OCI-LY7 (cell line): ENCODE measurements around the gene SGPL1. TPM values are rescaled to one million over a fixed set of nuclear protein-coding genes. Genes with fewer than 3 reads are reported as not detected.

ENCODE experiments used
- BruUV-seq: library from RNA; stranded (reverse); fragments of 400-500 nt; replicated peaks from 2 replicates; lab custom pipeline; 2021; lab: Mats Ljungman, UMichigan
- CTCF ChIA-PET: fragments of 300-600 bp; sonication (Branson Sonifier 250); formaldehyde crosslinking; loops from one replicate; lab custom pipeline; 2022; ENCODE audit warnings: antibody characterized with exemption; ENCODE audit not compliant: unreplicated experiment; lab: Charles Lee
- POLR2A ChIA-PET: fragments of 300-600 bp; sonication (Branson Sonifier 250); formaldehyde crosslinking; loops from one replicate; lab custom pipeline; 2022; ENCODE audit warnings: antibody characterized with exemption; lab: Charles Lee
- DNase-seq: peaks from one replicate; pipeline ENCODE4 v3.0.0-alpha.2; 2015; ENCODE audit warnings: low spot score
- H2AFZ ChIP-seq: fragments of 200-600 bp; sonication (generic), shearing (Covaris generic); 2 replicates; pipeline ENCODE4 v1.6.1; 2014; ENCODE audit warnings: mild to moderate bottlenecking, antibody characterized with exemption, low read length, moderate library complexity
- H3K27ac ChIP-seq: fragments of 200-600 bp; sonication (generic); 2 replicates; pipeline ENCODE4 v1.5.1; 2014; ENCODE audit warnings: mixed run types, low read depth, mild to moderate bottlenecking, moderate library complexity, low read length, inconsistent platforms; ENCODE audit not compliant: poor library complexity, severe bottlenecking
- H3K36me3 ChIP-seq: fragments of 200-600 bp; sonication (generic); 2 replicates; pipeline ENCODE4 v1.6.1; 2014; ENCODE audit warnings: mild to moderate bottlenecking, antibody characterized with exemption, low read length, moderate library complexity, mixed read lengths; ENCODE audit not compliant: insufficient read depth
- H3K4me1 ChIP-seq: fragments of 200-600 bp; sonication (generic); 2 replicates; pipeline ENCODE4 v1.5.1; 2014; ENCODE audit warnings: mild to moderate bottlenecking, low read length; ENCODE audit not compliant: insufficient read depth, poor library complexity, severe bottlenecking
- H3K4me2 ChIP-seq: fragments of 200-600 bp; sonication (generic); 2 replicates; pipeline ENCODE4 v1.6.1; 2014; ENCODE audit warnings: mild to moderate bottlenecking, low read length
- H3K4me3 ChIP-seq: fragments of 200-600 bp; sonication (generic); 2 replicates; pipeline ENCODE4 v1.5.1; 2014; ENCODE audit warnings: mild to moderate bottlenecking, low read depth, low read length; ENCODE audit not compliant: poor library complexity, severe bottlenecking
- H3K79me2 ChIP-seq: fragments of 200-600 bp; sonication (generic); 2 replicates; pipeline ENCODE4 v1.6.1; 2016; ENCODE audit warnings: low read depth, mild to moderate bottlenecking, low read length, moderate library complexity, mixed read lengths; ENCODE audit not compliant: insufficient read depth
- H3K9me2 ChIP-seq: fragments of 200-600 bp; sonication (generic); 2 replicates; pipeline ENCODE4 v1.6.1; 2016; ENCODE audit warnings: mild to moderate bottlenecking, low read length, mixed read lengths; ENCODE audit not compliant: insufficient read depth
- H3K9me3 ChIP-seq: fragments of 200-600 bp; sonication (generic); 2 replicates; pipeline ENCODE4 v1.6.1; 2014; ENCODE audit warnings: mild to moderate bottlenecking, mixed run types, low read length, mixed read lengths
- H4K20me1 ChIP-seq: fragments of 200-600 bp; sonication (generic); 2 replicates; pipeline ENCODE4 v1.6.1; 2014; ENCODE audit warnings: mild to moderate bottlenecking, antibody characterized with exemption, low read length, moderate library complexity, mixed read lengths; ENCODE audit not compliant: insufficient read depth
- CTCF ChIP-seq: fragments of 200-600 bp; sonication (generic); conservative IDR thresholded peaks from 2 replicates; pipeline ENCODE4 v1.5.1; 2014; ENCODE audit warnings: mild to moderate bottlenecking, antibody characterized with exemption, low read length, moderate library complexity, mixed read lengths
- EZH2phosphoT487 ChIP-seq: fragments of 200-600 bp; sonication (generic); IDR thresholded peaks from 2 replicates; pipeline ENCODE4 v1.6.1; 2018; ENCODE audit warnings: low read depth, borderline replicate concordance, mild to moderate bottlenecking, mixed run types, antibody characterized with exemption, low read length, moderate library complexity, mixed read lengths
- intact Hi-C: fragments of 100-400 bp; cut with micrococcal nuclease; formaldehyde crosslinking; loops from one replicate; pipeline ENCODE4 v1.10.0; 2022; ENCODE audit not compliant: unreplicated experiment
- total RNA-seq, 2 experiments: library from RNA; depleted of rRNA in 1 of 2; stranded (reverse); fragments of >200 nt in 1 of 2; shearing (Covaris generic) in 1 of 2; gene quantifications; 2 replicates each; pipeline ENCODE4 v1.2.3, GENCODE V29; 2014 to 2022

The SGPL1 gene
- total RNA-seq, 2 experiments from 2014 or later, result 11.7 to 25.1 TPM

- H3K27ac ChIP-seq, result no peak overlapping the region
- no peak overlapping the region for H2AFZ ChIP-seq
- DNase-seq, result no peak
- POLR2A ChIA-PET, result interaction anchor here (0.7 kb wide), 1 partner anchor 406 kb away, joined by 4 read pairs; no protein-coding TSS in a partner anchor
- intact Hi-C loops, result no loop called here
- no peaks in the 10 kb centered on the region for H3K36me3 ChIP-seq
- no peaks in the 10 kb centered on the region for H3K9me2 ChIP-seq
- H3K4me3 ChIP-seq, result no peak overlapping the region
- no peak overlapping the region for H3K4me2 ChIP-seq
- no peaks in the 10 kb centered on the region for H4K20me1 ChIP-seq
- TF ChIP-seq CTCF (no peak), EZH2phosphoT487 (no peak)
- no peaks in the 10 kb centered on the region for H3K9me3 ChIP-seq
- no peaks in the 10 kb centered on the region for H3K4me1 ChIP-seq
- BruUV-seq, result no TSS peak
- no peaks in the 10 kb centered on the region for H3K79me2 ChIP-seq
- CTCF ChIA-PET, result interaction anchor here (0.6 kb wide), 1 partner anchor 300 kb away, joined by 3 read pairs; no protein-coding TSS in a partner anchor
Measured at GRCh38 chr10:70920519-70920918, 104.8 kb downstream of the SGPL1 start.

- Histone ChIP-seq H3K79me2 (no peaks in the 10 kb centered on the region), H4K20me1 (no peaks in the 10 kb centered on the region), H3K4me1 (no peaks in the 10 kb centered on the region), H3K9me3 (no peaks in the 10 kb centered on the region), H3K9me2 (no peaks in the 10 kb centered on the region), H3K4me2 (no peak overlapping the region), H2AFZ (no peak overlapping the region), H3K36me3 (no peaks in the 10 kb centered on the region), H3K4me3 (no peak overlapping the region), H3K27ac (no peak overlapping the region)
- ChIA-PET POLR2A (interaction anchor here (0.7 kb wide), 1 partner anchor 406 kb away, joined by 4 read pairs; no protein-coding TSS in a partner anchor), CTCF (interaction anchor here (0.5 kb wide), 1 partner anchor 118 kb away, joined by 3 read pairs; no protein-coding TSS in a partner anchor)
- TF ChIP-seq EZH2phosphoT487 (no peak), CTCF (no peak)
- intact Hi-C loops, result no loop called here
- DNase-seq, result no peak
- BruUV-seq, result no TSS peak
Measured at GRCh38 chr10:70921285-70921684, 105.5 kb downstream of the SGPL1 start.

- H3K4me2 ChIP-seq, result no peak overlapping the region
- intact Hi-C loops, result no loop called here
- no TSS peak for BruUV-seq
- H3K36me3 ChIP-seq, result no peaks in the 10 kb centered on the region
- no peaks in the 10 kb centered on the region for H3K79me2 ChIP-seq
- H3K4me3 ChIP-seq, result no peak overlapping the region
- no peak overlapping the region for H3K27ac ChIP-seq
- TF ChIP-seq CTCF, result no peak
- no peak for TF ChIP-seq EZH2phosphoT487
- CTCF ChIA-PET, result no interaction called here
- no peak for DNase-seq
- H2AFZ ChIP-seq, result no peak overlapping the region
- no peaks in the 10 kb centered on the region for H4K20me1 ChIP-seq
- H3K9me2 ChIP-seq, result no peaks in the 10 kb centered on the region
- no peaks in the 10 kb centered on the region for H3K9me3 ChIP-seq
- no peaks in the 10 kb centered on the region for H3K4me1 ChIP-seq
- POLR2A ChIA-PET, result no interaction called here
Measured at GRCh38 chr10:70923696-70924095, 107.9 kb downstream of the SGPL1 start.
